Measurements from ENCODE around the gene EVC.

DNA sequence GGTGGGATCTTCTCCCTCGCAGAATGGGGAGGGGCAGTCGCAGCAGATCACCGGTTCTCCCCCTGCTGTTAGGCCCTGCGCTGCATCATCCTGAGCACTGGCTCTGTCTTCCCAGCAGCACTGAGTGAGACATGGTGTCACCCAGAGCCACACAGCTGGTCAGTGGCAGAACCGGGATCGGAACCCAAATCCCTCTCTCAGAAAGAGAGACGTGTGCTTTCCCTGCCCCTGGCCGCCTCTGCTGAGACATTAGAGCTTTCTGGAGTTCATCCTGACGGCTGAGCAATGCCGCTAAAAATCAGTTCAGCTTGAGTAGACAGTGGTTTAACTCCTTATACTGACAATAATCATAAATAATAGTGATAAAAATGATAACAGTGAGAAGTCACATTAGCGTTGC is 87.9 kb downstream of the EVC start:
- TF ChIP-seq, protein P1, sequence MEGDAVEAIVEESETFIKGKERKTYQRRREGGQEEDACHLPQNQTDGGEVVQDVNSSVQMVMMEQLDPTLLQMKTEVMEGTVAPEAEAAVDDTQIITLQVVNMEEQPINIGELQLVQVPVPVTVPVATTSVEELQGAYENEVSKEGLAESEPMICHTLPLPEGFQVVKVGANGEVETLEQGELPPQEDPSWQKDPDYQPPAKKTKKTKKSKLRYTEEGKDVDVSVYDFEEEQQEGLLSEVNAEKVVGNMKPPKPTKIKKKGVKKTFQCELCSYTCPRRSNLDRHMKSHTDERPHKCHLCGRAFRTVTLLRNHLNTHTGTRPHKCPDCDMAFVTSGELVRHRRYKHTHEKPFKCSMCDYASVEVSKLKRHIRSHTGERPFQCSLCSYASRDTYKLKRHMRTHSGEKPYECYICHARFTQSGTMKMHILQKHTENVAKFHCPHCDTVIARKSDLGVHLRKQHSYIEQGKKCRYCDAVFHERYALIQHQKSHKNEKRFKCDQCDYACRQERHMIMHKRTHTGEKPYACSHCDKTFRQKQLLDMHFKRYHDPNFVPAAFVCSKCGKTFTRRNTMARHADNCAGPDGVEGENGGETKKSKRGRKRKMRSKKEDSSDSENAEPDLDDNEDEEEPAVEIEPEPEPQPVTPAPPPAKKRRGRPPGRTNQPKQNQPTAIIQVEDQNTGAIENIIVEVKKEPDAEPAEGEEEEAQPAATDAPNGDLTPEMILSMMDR (IDR thresholded peaks at IDR 0.05) = no peak
- TF ChIP-seq POLR2A (IDR thresholded peaks at IDR 0.05) = no peak

All from suprapubic skin (tissue), 3 donors.